Measurements from ENCODE around the gene UVRAG.
"Not testable (repeated sequence)": the region's sequence is repeated elsewhere in the genome, so short reads cannot be mapped to it uniquely, and the experiment has no call there.

The UVRAG gene

GRCh38 chr11:75849894-75850293 is 34.9 kb downstream of the UVRAG start:
- no peak overlapping the region for H3K4me3 ChIP-seq (replicated peaks in 1 of 2; ENCODE audit: low read depth in 2 of 2, low read length in 2 of 2)
- TF ChIP-seq, protein P1, sequence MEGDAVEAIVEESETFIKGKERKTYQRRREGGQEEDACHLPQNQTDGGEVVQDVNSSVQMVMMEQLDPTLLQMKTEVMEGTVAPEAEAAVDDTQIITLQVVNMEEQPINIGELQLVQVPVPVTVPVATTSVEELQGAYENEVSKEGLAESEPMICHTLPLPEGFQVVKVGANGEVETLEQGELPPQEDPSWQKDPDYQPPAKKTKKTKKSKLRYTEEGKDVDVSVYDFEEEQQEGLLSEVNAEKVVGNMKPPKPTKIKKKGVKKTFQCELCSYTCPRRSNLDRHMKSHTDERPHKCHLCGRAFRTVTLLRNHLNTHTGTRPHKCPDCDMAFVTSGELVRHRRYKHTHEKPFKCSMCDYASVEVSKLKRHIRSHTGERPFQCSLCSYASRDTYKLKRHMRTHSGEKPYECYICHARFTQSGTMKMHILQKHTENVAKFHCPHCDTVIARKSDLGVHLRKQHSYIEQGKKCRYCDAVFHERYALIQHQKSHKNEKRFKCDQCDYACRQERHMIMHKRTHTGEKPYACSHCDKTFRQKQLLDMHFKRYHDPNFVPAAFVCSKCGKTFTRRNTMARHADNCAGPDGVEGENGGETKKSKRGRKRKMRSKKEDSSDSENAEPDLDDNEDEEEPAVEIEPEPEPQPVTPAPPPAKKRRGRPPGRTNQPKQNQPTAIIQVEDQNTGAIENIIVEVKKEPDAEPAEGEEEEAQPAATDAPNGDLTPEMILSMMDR (IDR thresholded peaks at IDR 0.05; ENCODE audit: low read depth, low read length): no peak

DNA sequence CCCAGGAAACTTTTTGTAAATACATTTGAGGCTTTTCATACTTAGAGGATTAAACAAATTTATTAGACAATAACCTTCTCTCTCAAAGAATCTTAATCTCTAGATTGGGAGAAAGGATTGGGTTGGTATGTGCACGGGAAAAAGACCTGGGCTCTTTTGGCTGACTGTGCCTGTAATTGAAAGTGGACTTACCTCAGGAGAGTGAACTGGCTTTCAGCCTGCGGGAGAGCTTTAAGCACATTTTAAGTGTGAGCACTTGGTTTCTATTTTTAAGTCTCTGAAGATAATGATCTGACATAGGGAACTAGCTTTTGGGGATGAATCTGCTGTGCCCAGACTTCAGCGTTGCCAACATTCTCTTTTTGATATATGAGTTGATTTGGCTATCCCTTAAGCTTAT is 35.8 kb downstream of the UVRAG start:
- no peak overlapping the region for H3K4me3 ChIP-seq (replicated peaks in 1 of 2; ENCODE audit: low read depth in 2 of 2, low read length in 2 of 2)
- DNase-seq (ENCODE audit: low read depth in 2 of 2): peak; percentile 13 to 18
- TF ChIP-seq, protein P1 (IDR thresholded peaks at IDR 0.05; ENCODE audit: low read depth, low read length): no peak

More at GRCh38 chr11:75849894-75850293, 34.9 kb downstream of the UVRAG start:
- no peak for DNase-seq (ENCODE audit: low read depth in 2 of 2)

GRCh38 chr11:75851203-75851602 is 36.2 kb downstream of the UVRAG start:
- H3K4me3 ChIP-seq (replicated peaks in 1 of 2; ENCODE audit: low read depth in 2 of 2, low read length in 2 of 2): no peak overlapping the region
- DNase-seq (ENCODE audit: low read depth in 2 of 2): peak; percentile 56 to 63
- TF ChIP-seq, protein P1 (IDR thresholded peaks at IDR 0.05; ENCODE audit: low read depth, low read length): no peak

DNA sequence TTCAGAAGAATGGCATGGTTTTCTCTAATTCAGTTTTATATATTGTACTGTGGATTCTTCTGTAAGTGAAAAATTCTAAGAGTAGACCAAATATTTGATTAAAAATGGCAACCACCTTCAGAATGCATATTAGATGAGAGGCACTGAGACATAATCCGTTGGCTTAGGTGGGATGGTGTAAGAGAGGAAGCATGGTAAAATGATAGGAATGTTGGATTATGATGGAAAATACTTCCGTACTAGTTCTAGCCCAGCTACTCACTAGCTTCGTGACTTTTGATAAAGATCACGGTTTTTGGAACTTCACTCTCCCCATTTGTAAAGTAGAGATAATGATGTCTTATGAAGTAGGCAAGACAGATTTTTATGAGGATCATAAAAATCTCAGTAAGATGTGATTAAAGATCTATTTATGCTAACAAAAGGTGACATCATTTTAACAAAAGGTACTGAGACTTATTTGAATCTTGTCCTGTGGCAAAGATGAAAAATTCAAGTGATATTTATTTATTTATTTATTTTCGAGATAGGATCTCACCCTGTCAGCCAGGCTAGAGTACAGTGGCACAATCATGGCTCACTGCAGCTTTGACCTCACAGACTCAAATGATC is 37.5 kb downstream of the UVRAG start:
- TF ChIP-seq, protein P1 (IDR thresholded peaks at IDR 0.05; ENCODE audit: low read depth, low read length): no peak
- peak in 1 of 2 donors; percentile 7 for DNase-seq (ENCODE audit: low read depth in 2 of 2)
- no peak overlapping the region for H3K4me3 ChIP-seq (replicated peaks in 1 of 2; ENCODE audit: low read depth in 2 of 2, low read length in 2 of 2)

DNA sequence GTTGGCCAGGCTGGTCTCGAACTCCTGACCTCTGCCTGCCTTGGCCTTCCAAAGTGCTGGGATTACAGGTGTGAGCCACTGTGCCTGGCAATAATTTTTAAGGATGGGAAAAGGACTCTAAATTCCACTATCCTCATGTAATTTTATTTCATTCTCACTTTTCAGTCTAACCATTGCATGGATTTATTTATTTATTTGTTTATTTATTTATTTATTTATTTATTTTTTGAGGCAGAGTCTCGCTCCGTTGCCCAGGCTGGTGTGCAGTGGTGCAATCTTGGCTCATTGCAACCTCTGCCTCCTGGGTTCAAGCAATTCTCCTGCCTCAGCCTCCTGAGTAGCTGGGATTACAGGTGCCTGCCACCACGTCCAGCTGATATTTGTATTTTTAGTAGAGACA is 38.6 kb downstream of the UVRAG start:
- not testable (repeated sequence) for DNase-seq (ENCODE audit: low read depth in 2 of 2); H3K4me3 ChIP-seq (replicated peaks in 1 of 2; ENCODE audit: low read depth in 2 of 2, low read length in 2 of 2)

DNA sequence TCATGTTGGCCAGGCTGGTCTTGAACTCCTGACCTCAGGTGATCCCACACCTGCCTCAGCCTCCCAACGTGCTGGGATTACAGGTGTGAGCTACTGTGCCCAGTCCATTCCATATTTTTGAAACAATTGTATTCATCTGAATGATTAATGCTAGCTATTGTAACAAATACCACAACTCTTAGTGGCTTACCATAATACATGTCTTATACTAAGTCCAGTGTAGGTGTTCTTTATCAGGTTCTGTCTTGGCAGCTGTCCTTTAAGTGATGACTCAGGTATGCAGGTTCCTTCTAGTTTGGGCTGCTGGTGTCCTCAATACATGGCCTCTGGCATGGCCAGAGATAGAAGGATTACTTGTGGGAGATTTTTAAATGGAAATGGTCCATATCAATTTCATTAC is 39.0 kb downstream of the UVRAG start:
- TF ChIP-seq, protein P1 (IDR thresholded peaks at IDR 0.05; ENCODE audit: low read depth, low read length): no peak
- no peak overlapping the region for H3K4me3 ChIP-seq (replicated peaks in 1 of 2; ENCODE audit: low read depth in 2 of 2, low read length in 2 of 2)
- DNase-seq (ENCODE audit: low read depth in 2 of 2): no peak

- no peak overlapping the region for H3K4me3 ChIP-seq (replicated peaks in 1 of 2; ENCODE audit: low read depth in 2 of 2, low read length in 2 of 2)
- DNase-seq (ENCODE audit: low read depth in 2 of 2): no peak
- TF ChIP-seq, protein P1 (IDR thresholded peaks at IDR 0.05; ENCODE audit: low read depth, low read length): no peak
Measured at GRCh38 chr11:75855206-75855605, 40.2 kb downstream of the UVRAG start.

All from cardiac fibroblast (primary cell).